RPMI8226 (cell line): ENCODE measurements around the gene REM1.
A peak's percentile ranks its signal among the peaks of the same experiment; 100 is the strongest.
"Not testable (repeated sequence)": the region's sequence is repeated elsewhere in the genome, so short reads cannot be mapped to it uniquely, and the experiment has no call there.

Experiments used
- DNase-seq: peaks from one replicate; pipeline ENCODE4 v3.0.0-alpha.2; 2015

REM1 gene, protein sequence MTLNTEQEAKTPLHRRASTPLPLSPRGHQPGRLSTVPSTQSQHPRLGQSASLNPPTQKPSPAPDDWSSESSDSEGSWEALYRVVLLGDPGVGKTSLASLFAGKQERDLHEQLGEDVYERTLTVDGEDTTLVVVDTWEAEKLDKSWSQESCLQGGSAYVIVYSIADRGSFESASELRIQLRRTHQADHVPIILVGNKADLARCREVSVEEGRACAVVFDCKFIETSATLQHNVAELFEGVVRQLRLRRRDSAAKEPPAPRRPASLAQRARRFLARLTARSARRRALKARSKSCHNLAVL

DNA sequence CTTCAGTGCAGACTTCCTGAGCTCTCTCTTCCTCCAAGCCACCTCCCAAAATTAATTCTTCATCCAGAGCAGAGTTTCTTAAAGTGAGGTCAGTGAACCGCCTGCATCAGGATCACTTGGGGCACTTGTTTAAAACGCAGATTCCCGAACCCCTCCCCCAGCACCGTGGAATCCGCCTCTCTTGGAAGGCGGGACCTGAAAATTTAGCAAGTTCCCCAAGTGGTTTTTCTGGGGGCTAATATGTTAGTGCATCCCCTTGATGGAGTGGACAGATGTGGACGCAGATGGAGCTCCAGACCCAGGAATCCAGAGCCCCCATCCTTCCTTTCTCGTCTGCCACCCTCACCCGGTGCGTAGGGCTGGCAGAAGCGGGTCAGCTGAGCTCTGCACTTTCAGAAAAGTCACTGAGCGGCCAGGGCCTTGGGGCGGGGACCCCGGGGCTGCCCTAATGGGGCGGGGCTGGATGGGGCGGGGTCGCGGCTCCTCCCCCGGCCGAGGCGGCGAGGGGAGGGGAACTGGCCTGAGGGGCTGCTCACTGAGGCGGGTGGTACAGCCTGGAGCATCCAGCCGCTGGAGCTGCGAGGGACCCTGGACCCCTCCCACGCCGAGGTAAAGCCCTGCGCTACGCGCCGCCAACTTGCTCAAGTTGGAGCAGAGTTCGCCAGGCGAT, at the start of gene REM1, which contains the start of gene DEFB124:
REM1 (plus strand) TSS at position 531 of the 670 bp plus-strand sequence. CDS start 1,158 bp downstream, outside the sequence.
DEFB124 (minus strand) TSS at position 370 of the 670 bp plus-strand sequence. CDS start 2,114 bp downstream, outside the sequence.
- peak; percentile 42 for DNase-seq

DNA sequence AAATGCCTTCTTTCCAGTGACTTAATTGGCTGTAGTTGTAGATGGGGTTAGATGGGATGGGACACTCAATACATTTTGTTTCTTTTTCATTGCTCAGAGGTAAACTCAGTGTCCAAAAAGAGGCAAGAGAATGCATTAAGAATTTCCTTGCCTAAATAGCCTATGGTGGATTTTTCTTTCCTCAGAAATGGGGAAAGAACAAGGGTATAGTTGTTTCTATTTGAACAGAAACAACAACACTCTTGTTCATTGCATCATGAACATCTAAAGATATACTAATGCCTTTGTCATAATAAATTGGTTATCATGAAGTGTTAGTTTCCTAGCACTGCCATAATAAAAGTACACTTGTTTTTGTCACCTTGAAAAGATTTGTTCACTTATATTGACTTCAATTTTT, 49.3 kb upstream of the REM1 start:
- DNase-seq: no peak

DNA sequence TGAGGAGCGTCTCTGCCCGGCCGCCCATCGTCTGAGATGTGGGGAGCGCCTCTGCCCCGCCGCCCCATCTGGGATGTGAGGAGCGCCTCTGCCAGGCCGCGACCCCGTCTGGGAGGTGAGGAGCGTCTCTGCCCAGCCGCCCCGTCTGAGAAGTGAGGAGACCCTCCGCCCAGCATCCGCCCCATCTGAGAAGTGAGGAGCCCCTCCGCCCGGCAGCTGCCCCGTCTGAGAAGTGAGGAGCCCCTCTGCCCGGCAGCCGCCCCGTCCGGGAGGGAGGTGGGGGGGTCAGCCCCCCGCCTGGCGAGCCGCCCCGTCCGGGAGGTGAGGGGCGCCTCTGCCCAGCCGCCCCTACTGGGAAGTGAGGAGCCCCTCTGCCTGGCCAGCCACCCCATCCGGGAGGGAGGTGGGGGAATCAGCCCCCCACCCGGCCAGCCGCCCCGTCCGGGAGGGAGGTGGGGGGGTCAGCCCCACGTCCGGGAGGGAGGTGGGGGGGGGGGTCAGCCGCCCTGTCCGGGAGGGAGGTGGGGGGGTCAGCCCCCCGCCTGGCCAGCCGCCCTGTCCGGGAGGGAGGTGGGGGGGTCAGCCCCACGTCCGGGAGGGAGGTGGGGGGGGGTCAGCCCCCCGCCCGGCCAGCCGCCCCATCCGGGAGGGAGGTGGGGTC, 48.1 kb upstream of the REM1 start:
- DNase-seq: not testable (repeated sequence)

DNA sequence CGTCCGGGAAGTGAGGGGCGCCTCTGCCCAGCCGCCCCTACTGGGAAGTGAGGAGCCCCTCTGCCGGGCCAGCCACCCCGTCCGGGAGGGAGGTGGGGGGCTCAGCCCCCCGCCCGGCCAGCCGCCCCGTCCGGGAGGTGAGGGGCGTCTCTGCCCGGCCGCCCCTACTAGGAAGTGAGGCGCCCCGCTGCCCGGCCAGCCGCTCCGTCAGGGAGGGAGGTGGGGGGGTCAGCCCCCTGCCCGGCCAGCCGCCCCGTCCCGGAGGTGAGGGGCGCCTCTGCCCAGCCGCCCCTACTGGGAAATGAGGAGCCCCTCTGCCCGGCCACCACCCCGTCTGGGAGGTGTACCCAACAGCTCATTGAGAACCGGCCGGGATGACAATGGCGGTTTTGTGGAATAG, 47.5 kb upstream of the REM1 start:
- DNase-seq: not testable (repeated sequence)

DNA sequence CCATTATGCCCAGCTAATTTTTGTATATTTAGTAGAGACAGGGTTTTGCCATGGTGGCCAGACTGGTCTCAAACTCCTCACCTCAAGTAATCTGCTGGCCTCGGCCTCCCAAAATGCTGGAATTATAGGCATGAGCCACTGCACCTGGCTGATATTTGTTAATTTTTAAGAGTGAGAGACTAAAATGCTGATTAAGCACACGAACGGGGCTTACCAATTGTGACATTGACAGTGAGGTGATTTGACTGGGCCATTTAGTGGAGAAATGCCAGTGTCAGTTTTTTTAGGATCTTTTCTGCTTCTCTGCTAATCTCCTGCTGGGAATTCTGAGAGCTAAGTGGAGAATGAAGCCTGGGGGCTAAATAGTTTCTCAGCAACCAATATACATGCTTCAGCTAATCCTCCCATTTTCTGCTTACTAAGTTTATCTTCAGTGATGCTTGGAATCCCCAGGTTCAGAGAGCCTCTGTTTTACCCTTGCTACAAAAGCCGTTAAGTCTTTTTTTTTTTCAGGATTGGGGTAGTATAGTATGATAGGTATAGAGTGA, 44.4 kb upstream of the REM1 start:
- DNase-seq: no peak

DNA sequence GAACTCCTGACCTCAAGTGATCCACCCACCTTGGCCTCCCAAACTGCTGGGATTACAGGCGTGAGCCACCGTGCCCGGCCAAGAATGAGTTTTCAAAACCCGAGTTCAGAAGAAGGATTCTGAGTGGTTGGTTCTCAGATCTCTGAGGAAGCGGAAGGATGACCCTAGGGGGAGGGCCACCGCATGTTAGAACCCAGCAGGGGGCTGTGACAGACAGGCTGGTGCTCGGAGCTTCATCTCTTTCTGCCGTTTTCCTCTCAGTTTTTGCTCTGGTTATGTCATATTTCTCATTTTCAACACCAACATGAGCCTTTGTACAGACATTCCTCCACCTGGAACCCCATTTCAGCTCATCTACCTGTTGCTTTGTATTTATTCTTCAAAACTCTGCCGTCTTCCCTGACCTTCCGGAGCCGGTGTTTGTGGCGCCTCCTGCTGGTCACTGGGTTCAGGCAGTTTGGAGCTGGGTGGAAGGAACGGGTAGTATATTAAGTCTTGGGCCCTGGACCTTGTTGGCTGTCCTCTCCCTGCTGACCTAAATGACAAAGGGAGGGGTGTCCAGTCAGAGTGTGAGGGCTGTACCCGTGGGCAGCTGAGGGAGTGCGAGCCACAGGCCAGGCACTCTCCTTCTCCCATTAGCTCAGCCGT, 35.0 kb upstream of the REM1 start, which contains the start of gene DEFB123:
DEFB123 (plus strand) TSS at position 621 of the 648 bp plus-strand sequence. CDS start 67 bp downstream, outside the sequence.
- DNase-seq: no peak

DNA sequence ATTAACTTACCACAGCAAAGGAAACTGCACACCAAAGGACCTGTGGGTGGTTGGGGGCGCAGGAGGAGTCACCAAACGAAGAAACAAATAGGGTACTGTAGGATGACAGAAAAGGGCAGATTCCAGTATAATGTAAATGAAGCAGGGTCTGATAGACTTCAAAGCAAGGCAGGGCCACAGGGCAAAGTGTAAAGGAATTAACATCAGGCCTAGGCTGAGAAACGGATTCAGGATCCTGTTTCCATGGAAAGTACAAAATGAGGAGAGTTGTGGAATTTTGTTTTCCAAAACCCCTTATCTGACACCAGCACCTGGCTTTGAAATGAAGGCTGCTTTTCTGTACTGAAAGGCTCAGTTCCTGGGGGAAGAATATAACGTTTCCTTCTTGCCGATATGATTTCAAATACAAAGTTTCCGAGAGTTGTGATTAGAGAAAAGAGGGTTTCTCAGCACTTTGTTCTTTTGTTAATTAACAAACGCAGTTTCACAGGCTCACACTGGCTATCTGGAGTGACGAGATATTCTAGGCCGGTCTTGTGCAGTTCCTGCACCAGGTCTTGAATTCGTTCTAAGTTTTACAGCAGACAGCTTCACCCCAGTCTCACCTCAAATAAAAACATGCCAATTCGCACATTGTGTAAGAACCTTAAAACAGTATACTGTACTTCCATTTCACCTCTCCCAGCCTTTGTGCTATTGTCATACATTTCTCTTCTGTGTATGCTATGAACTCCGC, 28.8 kb upstream of the REM1 start:
- no peak for DNase-seq

DNA sequence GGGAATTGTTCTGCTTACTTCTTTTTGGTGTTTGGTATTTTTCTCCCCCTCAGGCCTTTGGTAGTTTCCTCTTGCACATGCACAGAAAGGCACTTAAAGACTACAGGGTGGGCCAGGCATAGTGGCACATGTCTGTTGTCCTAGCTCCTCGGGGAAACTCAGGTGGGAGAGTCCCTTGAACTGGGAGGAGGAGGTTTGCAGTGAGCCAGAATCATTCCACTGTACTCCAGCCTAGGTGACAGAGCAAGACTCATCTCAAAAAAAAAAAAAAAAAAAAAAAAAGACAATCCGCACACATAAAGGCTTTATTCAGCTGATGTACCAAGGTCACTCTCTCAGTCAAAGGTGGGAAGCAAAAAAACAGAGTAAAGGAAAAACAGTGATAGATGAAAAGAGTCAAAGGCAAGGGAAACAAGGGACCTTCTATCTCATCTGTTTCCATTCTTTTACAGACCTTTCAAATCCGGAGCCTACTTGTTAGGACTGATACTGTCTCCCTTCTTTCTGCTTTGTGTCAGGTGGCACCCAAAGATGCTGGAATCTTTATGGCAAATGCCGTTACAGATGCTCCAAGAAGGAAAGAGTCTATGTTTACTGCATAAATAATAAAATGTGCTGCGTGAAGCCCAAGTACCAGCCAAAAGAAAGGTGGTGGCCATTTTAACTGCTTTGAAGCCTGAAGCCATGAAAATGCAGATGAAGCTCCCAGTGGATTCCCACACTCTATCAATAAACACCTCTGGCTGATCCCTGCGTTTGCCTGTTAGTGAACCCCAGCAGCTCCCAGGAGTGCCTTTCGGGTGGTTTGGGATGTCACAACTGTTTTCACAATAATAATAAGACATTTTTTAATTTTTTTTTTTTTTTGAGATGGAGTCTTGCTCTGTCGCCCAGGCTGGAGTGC, 25.3 kb upstream of the REM1 start:
- no peak for DNase-seq

DNA sequence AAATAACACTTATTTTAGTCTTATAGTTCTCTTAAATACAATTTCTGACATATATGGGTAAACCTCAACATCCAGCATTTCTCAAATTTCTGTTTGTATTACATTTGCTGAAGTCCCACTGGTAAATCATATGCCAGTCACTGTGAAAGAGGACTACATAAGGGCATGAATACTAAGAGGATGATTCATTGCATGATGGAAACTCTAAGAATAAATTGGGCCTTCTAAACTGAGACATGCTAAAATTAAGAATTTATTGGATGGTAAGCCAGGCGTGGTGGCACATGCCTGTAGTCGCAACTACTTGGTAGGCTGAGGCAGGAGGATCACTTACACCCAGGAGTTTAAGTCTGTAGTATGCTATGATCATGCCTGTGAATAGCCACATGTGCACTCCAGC, 22.5 kb upstream of the REM1 start:
- no peak for DNase-seq

DNA sequence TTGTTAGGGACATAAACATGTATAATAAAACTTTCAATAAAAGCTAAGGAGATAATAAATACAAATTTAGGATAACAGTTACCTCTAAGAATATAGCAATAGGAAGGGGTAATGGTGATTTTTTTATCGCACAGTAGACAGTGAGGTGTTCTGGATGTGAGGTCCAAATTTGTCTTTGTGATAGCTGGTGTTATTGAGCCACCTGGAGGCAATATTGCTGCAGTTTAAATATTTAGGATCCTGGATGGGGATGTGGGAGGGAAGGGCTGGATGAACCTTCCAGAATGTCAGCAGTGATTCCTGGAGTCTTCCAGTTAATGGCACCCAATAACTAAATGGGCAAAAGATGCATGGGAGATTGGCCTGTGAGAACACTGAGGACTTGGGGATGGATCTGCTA, 20.7 kb upstream of the REM1 start:
- no peak for DNase-seq

DNA sequence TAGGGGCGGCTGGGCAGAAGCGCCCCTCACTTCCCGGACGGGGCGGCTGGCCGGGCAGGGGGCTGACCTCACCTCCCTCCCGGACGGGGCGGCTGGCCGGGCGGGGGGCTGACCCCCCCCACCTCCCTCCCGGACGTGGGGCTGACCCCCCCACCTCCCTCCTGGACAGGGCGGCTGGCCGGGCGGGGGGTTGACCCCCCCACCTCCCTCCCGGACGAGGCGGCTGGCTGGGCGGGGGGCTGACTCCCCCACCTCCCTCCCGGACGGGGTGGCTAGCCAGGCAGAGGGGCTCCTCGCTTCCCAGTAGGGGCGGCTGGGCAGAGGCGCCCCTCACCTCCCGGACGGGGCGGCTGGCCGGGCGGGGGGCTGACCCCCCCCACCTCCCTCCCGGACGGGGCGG, 4.1 kb upstream of the REM1 start:
- DNase-seq: not testable (repeated sequence)

DNA sequence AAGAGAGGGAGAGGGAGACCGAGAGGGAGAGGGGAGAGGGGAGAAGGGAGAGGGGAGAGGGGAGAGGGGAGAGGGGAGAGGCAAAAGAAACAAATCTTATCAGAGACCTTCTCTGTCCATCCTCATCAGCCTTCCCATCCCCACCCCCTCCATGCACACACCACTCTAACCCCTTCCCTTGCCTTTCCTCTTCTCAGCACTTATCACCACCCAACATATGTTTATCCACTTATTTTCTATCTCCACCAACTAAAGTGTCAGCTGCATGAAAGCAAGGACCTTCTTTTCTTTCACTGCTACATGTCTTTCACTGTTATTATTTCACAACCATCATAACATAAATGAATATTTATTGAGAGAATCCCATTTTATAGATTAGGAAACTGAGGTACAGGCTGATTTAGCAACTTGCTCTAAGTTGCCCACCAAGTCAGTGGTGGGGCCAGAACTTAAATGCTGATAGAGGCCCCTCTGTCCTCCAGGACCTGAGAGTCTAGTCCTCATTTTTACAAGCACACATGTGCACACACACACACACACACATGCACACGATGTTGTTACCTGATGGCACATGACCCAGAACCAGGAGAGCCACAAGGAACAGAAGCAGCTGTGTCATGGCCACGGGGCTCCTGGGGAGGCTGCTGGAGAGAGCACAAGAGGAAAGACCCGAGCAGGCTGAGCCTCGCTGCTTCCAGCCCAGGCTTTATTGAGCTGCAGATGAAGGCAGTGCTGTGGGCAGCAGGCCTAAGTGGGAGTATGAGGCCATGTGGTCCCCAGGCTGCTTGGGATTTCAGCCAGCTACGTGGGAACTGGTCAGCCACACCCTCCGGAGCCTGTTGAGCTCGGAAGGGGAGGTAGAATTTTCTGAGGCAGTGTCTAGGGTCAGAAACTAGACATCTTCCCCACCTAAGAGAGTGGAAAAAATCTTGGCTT, 2.4 kb upstream of the REM1 start:
- DNase-seq: no peak

DNA sequence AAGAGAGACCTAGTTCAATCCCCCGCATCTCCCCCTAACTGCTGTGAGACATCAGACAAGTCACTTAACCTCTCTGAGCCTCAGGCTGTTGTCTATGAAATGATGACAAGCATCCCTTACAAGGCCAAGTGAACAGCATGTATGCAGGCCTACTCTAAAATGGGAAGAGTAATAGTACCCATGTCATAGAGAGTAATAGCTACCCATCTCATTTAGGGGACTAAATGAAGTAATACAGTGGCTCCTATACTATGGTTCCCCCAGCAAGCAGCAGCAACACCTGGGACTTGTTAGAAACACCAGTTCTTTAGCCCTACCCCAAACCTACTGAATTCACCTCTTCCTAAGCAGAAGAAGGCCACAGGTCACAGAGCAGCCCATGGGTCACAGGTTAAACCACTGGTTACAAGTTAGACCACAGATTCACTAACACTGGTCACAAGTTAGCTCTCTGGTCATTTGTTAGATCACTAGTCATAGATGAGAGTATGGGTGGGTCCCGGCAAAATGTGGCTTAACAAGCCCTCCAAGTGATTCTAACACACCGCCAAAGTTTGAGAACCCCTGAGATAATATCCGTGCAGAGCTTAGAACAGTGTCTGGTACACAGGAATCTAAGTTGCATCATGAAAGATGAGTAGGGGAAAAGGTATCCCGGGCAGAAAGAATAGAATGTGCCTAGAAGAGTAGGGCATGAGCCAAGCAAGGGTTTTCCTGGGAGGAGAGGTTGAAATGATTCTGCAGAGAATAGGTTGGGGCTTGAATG, 1.6 kb upstream of the REM1 start:
- no peak for DNase-seq

DNA sequence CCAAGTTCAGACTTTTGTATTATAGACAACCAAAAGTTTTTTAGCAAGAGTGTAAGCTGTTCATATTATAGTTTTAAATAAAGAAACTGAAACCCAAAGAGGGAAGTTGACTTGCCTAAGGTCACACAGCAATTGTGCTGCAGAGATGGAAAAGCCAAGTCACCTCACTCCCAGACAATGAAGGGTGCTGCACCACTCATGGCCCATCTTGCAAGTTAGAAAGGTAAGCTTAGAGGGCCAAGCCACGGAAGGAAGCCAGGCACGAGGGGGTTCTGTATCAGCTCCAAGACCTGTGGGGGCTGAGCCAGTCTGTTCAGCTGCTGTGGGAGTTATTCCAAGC, 1.0 kb upstream of the REM1 start:
- DNase-seq: peak; percentile 47

DNA sequence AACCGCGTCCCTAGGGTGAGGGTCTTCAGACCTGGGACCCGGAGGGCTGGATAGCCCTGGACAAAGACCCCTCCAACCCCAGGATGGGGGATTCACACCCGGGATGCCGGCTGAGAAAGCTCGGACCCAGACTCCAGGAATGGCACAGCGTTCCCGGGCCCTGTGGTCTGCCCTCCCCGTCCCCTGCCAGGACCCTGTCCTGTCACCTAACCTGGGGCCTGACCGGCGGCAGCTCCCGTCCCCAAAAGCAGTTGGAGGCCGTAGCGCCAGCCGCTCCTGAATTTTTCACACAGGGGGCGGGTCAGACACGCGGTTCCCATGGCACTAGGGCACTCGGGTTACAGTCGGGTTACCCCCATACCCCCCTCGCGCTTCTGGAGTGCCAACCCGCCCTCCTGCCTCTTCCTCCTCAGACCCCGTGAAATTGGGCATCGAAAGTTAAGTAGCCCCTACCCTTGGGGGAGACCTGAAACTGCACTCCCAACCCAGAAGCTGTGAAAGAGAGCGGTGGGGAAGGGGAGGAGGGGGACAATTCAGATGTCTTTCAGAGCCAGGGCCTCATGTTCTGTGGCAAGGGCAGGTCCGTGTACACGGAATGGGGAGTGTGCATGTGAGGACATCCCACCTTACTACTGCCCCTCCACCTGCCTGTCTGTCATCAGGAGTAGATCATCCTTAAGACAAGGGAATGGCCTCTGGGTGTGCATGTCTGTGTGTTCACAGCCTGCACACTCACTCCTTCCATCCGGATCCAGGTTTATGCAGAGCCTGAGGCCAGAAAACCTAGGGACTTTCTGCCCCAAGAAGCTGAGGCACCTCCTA, 595 bp downstream of the REM1 start:
- no peak for DNase-seq

DNA sequence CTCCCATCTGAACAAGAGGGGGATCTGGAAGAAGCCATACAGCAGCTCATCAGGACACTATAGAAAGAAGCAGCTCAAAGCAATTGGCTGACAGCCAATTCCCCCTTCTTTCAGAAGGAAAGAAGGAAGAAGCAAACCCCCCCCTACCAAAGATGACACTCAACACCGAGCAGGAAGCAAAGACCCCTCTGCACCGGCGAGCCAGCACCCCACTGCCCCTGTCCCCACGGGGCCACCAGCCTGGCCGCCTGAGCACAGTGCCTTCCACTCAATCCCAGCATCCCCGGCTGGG, 1.2 kb downstream of the REM1 start:
- no peak for DNase-seq

DNA sequence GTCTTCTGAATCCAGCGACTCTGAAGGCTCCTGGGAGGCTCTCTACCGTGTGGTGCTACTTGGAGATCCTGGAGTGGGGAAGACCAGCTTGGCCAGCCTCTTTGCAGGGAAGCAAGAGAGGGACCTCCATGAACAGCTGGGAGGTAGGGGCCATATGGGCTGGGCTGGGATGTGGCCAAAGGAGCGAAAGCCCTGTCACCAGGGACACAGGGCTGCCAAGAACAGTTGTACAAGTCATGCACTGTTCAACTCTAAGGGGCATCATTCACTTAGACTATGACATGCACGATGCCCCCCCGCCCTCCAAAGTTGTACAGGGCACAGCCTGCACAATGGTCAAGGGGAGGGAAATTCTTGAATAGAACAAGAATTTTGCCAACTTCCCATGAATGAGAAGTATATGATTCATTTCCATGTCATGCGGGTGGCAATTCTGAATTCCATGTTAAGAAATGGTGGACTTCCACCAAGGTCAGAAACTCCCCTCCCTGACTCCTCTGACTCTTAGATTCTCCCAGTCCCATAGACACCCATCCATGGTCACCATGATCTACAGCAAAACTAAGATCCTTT, 1.6 kb downstream of the REM1 start:
- DNase-seq: no peak

DNA sequence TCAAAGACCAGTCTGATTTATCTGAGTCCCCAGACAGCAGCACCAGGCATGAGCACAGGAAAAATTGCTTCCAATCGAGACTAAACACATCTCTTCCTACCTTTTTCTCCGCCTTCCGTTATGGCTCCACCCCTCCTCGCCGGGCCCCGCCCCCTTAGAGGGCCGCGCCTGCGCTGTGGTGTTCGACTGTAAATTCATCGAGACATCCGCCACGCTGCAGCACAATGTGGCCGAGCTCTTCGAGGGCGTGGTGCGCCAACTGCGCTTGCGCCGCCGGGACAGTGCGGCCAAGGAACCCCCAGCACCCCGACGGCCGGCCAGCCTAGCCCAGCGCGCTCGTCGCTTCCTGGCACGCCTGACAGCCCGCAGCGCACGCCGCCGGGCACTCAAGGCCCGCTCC, 8.9 kb downstream of the REM1 start:
- no peak for DNase-seq
